Left ventricle myocardium inferior (tissue), 1 donor: Measurements from ENCODE around the gene LRRC37B. TPM values are rescaled to one million over a fixed set of nuclear protein-coding genes. Genes with fewer than 3 reads are reported as not detected.
"Not testable (repeated sequence)": the region's sequence is repeated elsewhere in the genome, so short reads cannot be mapped to it uniquely, and the experiment has no call there.

Experiments used
- DNase-seq: peaks from one replicate; pipeline ENCODE4 v3.0.0-alpha.2; 2020
- H3K27ac ChIP-seq: fragments of 200-600 bp; replicated peaks from 2 replicates; pipeline ENCODE4 v1.8.0; 2021
- H3K27me3 ChIP-seq: fragments of 200-600 bp; 2 replicates; pipeline ENCODE4 v1.8.0; 2021; ENCODE audit warnings: low read depth
- H3K36me3 ChIP-seq: fragments of 200-600 bp; 2 replicates; pipeline ENCODE4 v1.8.0; 2021
- H3K4me1 ChIP-seq: fragments of 200-600 bp; 2 replicates; pipeline ENCODE4 v1.8.0; 2021
- H3K4me3 ChIP-seq: fragments of 200-600 bp; 2 replicates; pipeline ENCODE4 v1.8.0; 2021; ENCODE audit warnings: mild to moderate bottlenecking, moderate library complexity
- H3K9me3 ChIP-seq: fragments of 200-600 bp; replicated peaks from 2 replicates; pipeline ENCODE4 v1.8.0; 2021
- CTCF ChIP-seq: fragments of 200-600 bp; IDR thresholded peaks from 2 replicates; pipeline ENCODE4 v1.8.0; 2021; ENCODE audit warnings: antibody characterized with exemption, mild to moderate bottlenecking, borderline replicate concordance
- intact Hi-C: fragments of 100-400 bp; cut with micrococcal nuclease; formaldehyde crosslinking; loops from one replicate; pipeline ENCODE4 v1.11.0; 2022
- long read RNA-seq: library from polyadenylated mRNA; unstranded; transcript quantifications from one replicate; pipeline ENCODE4 v2.0.0, GENCODE V29; 2021
- total RNA-seq: library from RNA; stranded (reverse); fragmentation: NEBNext Ultra II Directional; extraction: Animal tissue kit (Norgen Biotek cat#: 25700); gene quantifications from one replicate; pipeline ENCODE4 v1.2.1, GENCODE V29; 2021
- donor health status: DM: no; HTN: yes; CAD: no; lungs with severe emphysema.

Gene LRRC37B
- 3.2 TPM for total RNA-seq
- long read RNA-seq, partial matches to known transcripts, result 0 of 3 reads
- long read RNA-seq, other reads (novel, unspliced or antisense), result 3 of 3 reads

GRCh38 chr17:32006957-32007462 is at the start of gene LRRC37B:
Gene LRRC37B (plus strand): TSS chr17:32007383. CDS start chr17:32021393, 14,010 bp downstream.
- H3K9me3 ChIP-seq, result no peaks in the 10 kb centered on the region
- peaks cover 40% of the 10 kb centered on the region for H3K4me1 ChIP-seq
- peak within 1 kb of the TSS; percentile 91 for H3K4me3 ChIP-seq
- peak within 1 kb of the TSS; percentile 83 for H3K27ac ChIP-seq
- intact Hi-C loops, result loop anchor here (10.0 kb wide), 1 partner anchor 128 kb away; no protein-coding TSS in a partner anchor
- H3K36me3 ChIP-seq, result no peaks in the 10 kb centered on the region
- no peaks in the 10 kb centered on the region for H3K27me3 ChIP-seq
- peak; percentile 97 for TF ChIP-seq CTCF
- DNase-seq, result peak; percentile 90

- DNase-seq, H3K9me3 ChIP-seq, H3K4me1 ChIP-seq, intact Hi-C loops, H3K27me3 ChIP-seq, H3K4me3 ChIP-seq, H3K27ac ChIP-seq: not testable (repeated sequence)
- peaks cover 73% of the 10 kb centered on the region for H3K36me3 ChIP-seq
These were observed 43.1 kb upstream of the LRRC37B start for GRCh38 chr17:31964131-31964530.

- Histone ChIP-seq H3K4me3 (no peak overlapping the region), H3K27ac (no peak overlapping the region), H3K9me3 (no peaks in the 10 kb centered on the region), H3K4me1 (no peaks in the 10 kb centered on the region), H3K36me3 (peaks cover 56% of the 10 kb centered on the region), H3K27me3 (no peaks in the 10 kb centered on the region)
- DNase-seq, result no peak
- no peak for TF ChIP-seq CTCF
- intact Hi-C loops, result no loop called here
These were observed 39.5 kb upstream of the LRRC37B start for GRCh38 chr17:31967648-31968047.

- intact Hi-C loops, H3K9me3 ChIP-seq, H3K27me3 ChIP-seq, DNase-seq, H3K4me1 ChIP-seq, H3K4me3 ChIP-seq, H3K27ac ChIP-seq: not testable (repeated sequence)
- H3K36me3 ChIP-seq, result peaks cover 58% of the 10 kb centered on the region
These were observed 36.8 kb upstream of the LRRC37B start for GRCh38 chr17:31970416-31970815.

- H3K9me3 ChIP-seq, H3K4me3 ChIP-seq, intact Hi-C loops, H3K27ac ChIP-seq, DNase-seq, H3K4me1 ChIP-seq, H3K27me3 ChIP-seq: not testable (repeated sequence)
- peaks cover 60% of the 10 kb centered on the region for H3K36me3 ChIP-seq
These were observed 32.7 kb upstream of the LRRC37B start for GRCh38 chr17:31974269-31975071.

- H3K9me3 ChIP-seq, DNase-seq, H3K27ac ChIP-seq, intact Hi-C loops, H3K4me1 ChIP-seq, H3K27me3 ChIP-seq, H3K4me3 ChIP-seq: not testable (repeated sequence)
- H3K36me3 ChIP-seq, result peaks cover 66% of the 10 kb centered on the region
These were observed 31.8 kb upstream of the LRRC37B start for GRCh38 chr17:31975391-31975790.

- intact Hi-C loops, H3K4me3 ChIP-seq, H3K27me3 ChIP-seq, H3K4me1 ChIP-seq, H3K27ac ChIP-seq, H3K9me3 ChIP-seq, DNase-seq: not testable (repeated sequence)
- H3K36me3 ChIP-seq, result peaks cover 97% of the 10 kb centered on the region
These were observed 15.4 kb upstream of the LRRC37B start for GRCh38 chr17:31991821-31992220.

GRCh38 chr17:31997005-31997404 is 10.2 kb upstream of the LRRC37B start:
- no peak for DNase-seq
- Histone ChIP-seq H3K36me3 (peaks cover 83% of the 10 kb centered on the region), H3K4me1 (no peaks in the 10 kb centered on the region), H3K9me3 (no peaks in the 10 kb centered on the region), H3K27me3 (no peaks in the 10 kb centered on the region), H3K4me3 (no peak overlapping the region), H3K27ac (no peak overlapping the region)
- no peak for TF ChIP-seq CTCF
- intact Hi-C loops, result no loop called here
